ENCODE results near the gene KIAA1217. TPM values are rescaled to one million over a fixed set of nuclear protein-coding genes. Genes with fewer than 3 reads are reported as not detected.

The KIAA1217 gene
- polyA plus RNA-seq, 3 donors = not detected

DNA sequence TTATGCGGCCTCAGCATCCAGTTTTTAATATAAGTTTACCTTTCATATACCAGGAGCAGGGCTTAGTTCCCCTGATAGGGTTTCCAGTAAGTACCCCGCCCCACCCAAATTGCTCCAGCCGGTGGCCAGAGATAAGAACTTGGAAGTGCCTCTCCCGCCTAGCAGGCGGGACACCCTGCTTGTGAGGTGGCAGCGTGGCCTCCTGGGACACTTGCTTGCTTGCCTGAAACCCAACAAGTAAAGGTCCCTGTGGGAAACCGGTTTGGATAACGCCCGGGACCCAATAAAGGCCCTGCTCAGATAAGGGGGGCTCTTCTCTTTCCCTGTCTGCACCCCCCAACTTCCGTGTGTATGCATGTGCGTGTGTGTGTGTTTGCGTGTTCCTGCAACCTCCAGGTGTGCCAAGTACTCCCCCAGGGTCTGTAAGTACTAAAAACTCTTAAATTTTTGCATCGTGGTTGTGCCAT, 360.4 kb downstream of the KIAA1217 start:
- Histone ChIP-seq H3K27ac (ENCODE audit: low read depth in 1 of 2, low read length in 2 of 2) (no peak overlapping the region), H2AFZ (ENCODE audit: insufficient read depth, low read depth, low read length, poor library complexity, severe bottlenecking) (no peak overlapping the region), H3K27me3 (ENCODE audit: control insufficient read depth in 2 of 2, insufficient read depth in 2 of 2, low read length in 2 of 2) (no peaks in the 10 kb centered on the region), H3K4me2 (replicated peaks; ENCODE audit: extremely low read depth, low read length, poor library complexity, severe bottlenecking) (no peak overlapping the region), H3K4me1 (ENCODE audit: control insufficient read depth in 1 of 2, insufficient read depth in 2 of 2, low read length in 2 of 2) (no peaks in the 10 kb centered on the region), H3K9me3 (replicated peaks in 1 of 2; ENCODE audit: control insufficient read depth in 1 of 2, insufficient read depth in 1 of 2, low read length in 2 of 2) (no peaks in the 10 kb centered on the region), H3K9ac (ENCODE audit: insufficient read depth, low read length, poor library complexity, severe bottlenecking) (no peak overlapping the region), H3K4me3 (replicated peaks in 1 of 3; ENCODE audit: low read depth in 2 of 3, low read length in 3 of 3) (no peak overlapping the region), H3K36me3 (replicated peaks in 1 of 2; ENCODE audit: control insufficient read depth in 1 of 2, insufficient read depth in 2 of 2, low read length in 2 of 2) (no peaks in the 10 kb centered on the region), H4K20me1 (ENCODE audit: insufficient read depth, low read length) (no peaks in the 10 kb centered on the region), H3K79me2 (ENCODE audit: insufficient read depth, low read length) (no peaks in the 10 kb centered on the region)
- Mint-ChIP-seq H3K27me3 (ENCODE audit: low read depth in 3 of 3) (peaks cover 1 to 2% (median 2%) of the 10 kb centered on the region in 3 donors), H3K36me3 (no peaks in the 10 kb centered on the region), H3K4me3 (no peak overlapping the region), H3K4me1 (no peaks in the 10 kb centered on the region), H3K27ac (no peak overlapping the region), H3K9me3 (peaks cover 0 to 6% (median 5%) of the 10 kb centered on the region in 7 donors)
- no peak for DNase-seq
- 97% methylated on average over 7 of the region's 13 CpGs for WGBS (ENCODE audit: insufficient coverage)
- TF ChIP-seq, protein P1, sequence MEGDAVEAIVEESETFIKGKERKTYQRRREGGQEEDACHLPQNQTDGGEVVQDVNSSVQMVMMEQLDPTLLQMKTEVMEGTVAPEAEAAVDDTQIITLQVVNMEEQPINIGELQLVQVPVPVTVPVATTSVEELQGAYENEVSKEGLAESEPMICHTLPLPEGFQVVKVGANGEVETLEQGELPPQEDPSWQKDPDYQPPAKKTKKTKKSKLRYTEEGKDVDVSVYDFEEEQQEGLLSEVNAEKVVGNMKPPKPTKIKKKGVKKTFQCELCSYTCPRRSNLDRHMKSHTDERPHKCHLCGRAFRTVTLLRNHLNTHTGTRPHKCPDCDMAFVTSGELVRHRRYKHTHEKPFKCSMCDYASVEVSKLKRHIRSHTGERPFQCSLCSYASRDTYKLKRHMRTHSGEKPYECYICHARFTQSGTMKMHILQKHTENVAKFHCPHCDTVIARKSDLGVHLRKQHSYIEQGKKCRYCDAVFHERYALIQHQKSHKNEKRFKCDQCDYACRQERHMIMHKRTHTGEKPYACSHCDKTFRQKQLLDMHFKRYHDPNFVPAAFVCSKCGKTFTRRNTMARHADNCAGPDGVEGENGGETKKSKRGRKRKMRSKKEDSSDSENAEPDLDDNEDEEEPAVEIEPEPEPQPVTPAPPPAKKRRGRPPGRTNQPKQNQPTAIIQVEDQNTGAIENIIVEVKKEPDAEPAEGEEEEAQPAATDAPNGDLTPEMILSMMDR (IDR thresholded peaks at IDR 0.05) = no peak
- intact Hi-C loops (cut with micrococcal nuclease) = no loop called here

DNA sequence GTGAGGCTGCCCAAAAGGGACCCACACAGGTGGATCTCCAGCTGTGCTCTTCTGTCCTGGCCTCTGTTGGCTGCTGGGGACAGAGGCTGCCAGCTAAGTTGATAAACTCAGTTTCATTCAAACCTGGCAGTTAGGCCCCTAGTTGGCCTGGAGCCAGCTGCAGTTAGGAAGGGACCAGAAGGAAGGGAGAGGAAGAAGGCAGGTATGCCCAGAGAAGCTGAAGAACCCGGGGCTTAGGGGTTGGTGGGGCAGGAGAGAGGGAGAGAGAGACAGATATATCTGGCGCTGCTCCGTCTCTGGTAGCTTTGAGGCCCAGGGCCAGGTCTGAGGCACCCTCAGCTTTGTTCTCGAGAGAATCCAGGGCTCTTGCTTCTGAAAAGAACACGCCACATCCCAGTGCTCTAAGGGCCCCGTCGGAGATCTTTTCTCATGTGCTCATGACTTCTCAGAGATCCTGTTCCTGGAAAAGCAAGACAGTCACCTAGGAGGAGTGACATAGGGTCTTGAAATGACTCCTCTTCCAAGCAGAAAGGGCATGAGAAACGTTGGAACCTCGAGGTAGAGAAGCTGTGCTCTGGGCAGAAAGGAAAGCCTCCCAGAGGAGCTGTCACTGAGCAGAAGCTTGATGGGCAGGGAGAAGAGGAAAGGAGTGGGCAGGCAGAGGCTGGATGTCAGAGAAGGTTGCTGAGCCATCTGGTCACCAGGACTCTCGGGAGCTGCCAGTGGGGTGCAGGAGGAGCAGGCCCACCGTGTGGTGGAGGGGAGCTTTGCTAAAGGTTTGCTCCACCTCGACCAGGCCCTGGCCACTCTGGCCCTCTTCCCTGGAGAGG, 361.1 kb downstream of the KIAA1217 start:
- intact Hi-C loops (cut with micrococcal nuclease) = no loop called here
- no peak overlapping the region for H2AFZ ChIP-seq (ENCODE audit: insufficient read depth, low read depth, low read length, poor library complexity, severe bottlenecking)

More for the DNA sequence above, 361.1 kb downstream of the KIAA1217 start:
- Histone ChIP-seq H3K9me3 (replicated peaks in 1 of 2; ENCODE audit: control insufficient read depth in 1 of 2, insufficient read depth in 1 of 2, low read length in 2 of 2) (no peaks in the 10 kb centered on the region), H4K20me1 (ENCODE audit: insufficient read depth, low read length) (no peaks in the 10 kb centered on the region), H3K4me3 (replicated peaks in 1 of 3; ENCODE audit: low read depth in 2 of 3, low read length in 3 of 3) (no peak overlapping the region), H3K4me1 (ENCODE audit: control insufficient read depth in 1 of 2, insufficient read depth in 2 of 2, low read length in 2 of 2) (no peaks in the 10 kb centered on the region), H3K27ac (ENCODE audit: low read depth in 1 of 2, low read length in 2 of 2) (no peak overlapping the region), H3K27me3 (ENCODE audit: control insufficient read depth in 2 of 2, insufficient read depth in 2 of 2, low read length in 2 of 2) (no peaks in the 10 kb centered on the region), H3K9ac (ENCODE audit: insufficient read depth, low read length, poor library complexity, severe bottlenecking) (no peak overlapping the region), H3K4me2 (replicated peaks; ENCODE audit: extremely low read depth, low read length, poor library complexity, severe bottlenecking) (no peak overlapping the region), H3K79me2 (ENCODE audit: insufficient read depth, low read length) (no peaks in the 10 kb centered on the region), H3K36me3 (replicated peaks in 1 of 2; ENCODE audit: control insufficient read depth in 1 of 2, insufficient read depth in 2 of 2, low read length in 2 of 2) (no peaks in the 10 kb centered on the region)
- Mint-ChIP-seq H3K27ac (peak overlapping the region in 1 of 7 donors; percentile 48), H3K36me3 (no peaks in the 10 kb centered on the region), H3K4me3 (no peak overlapping the region), H3K4me1 (no peaks in the 10 kb centered on the region), H3K9me3 (peaks cover 0 to 6% (median 5%) of the 10 kb centered on the region in 7 donors), H3K27me3 (ENCODE audit: low read depth in 3 of 3) (peaks cover 0 to 2% (median 1%) of the 10 kb centered on the region in 3 donors)
- 88% methylated on average over 7 of the region's 12 CpGs for WGBS (ENCODE audit: insufficient coverage)
- TF ChIP-seq, protein P1 (IDR thresholded peaks at IDR 0.05) = no peak
- DNase-seq = no peak
